HepG2 (cell line): ENCODE results near the gene DDX24. TPM values are rescaled to one million over a fixed set of nuclear protein-coding genes. Genes with fewer than 3 reads are reported as not detected.

Experiments used
- ATAC-seq: fragments of 200-7000 bp; cut with Tn5 transposase; 3 replicates; pipeline ENCODE4 v1.9.1; 2020; ENCODE audit warnings: mild to moderate bottlenecking, moderate library complexity
- BruUV-seq: library from RNA; stranded (reverse); fragments of 400-500 nt; replicated peaks from 2 replicates; lab custom pipeline; 2021; lab: Mats Ljungman, UMichigan
- CTCF ChIA-PET: fragments of 300-600 bp; formaldehyde crosslinking; extraction: SDS; loops from one replicate; lab custom pipeline; 2021; ENCODE audit warnings: low total read pairs, inconsistent platforms, low intra/inter-chr PET ratio; lab: Yijun Ruan, JAX
- POLR2A ChIA-PET: fragments of 350-600 bp; sonication (Branson Sonifier 250); formaldehyde crosslinking; loops from one replicate; lab custom pipeline; 2020; ENCODE audit warnings: antibody characterized with exemption, inconsistent platforms; lab: Yijun Ruan, JAX
- DNase-seq: peaks from one replicate; pipeline ENCODE4 v3.0.0-alpha.2; 2015; ENCODE audit warnings: low spot score
- FAIRE-seq: peaks from 3 replicates; lab custom pipeline; 2011; peaks lifted over from hg19 to GRCh38; lab: Jason Lieb, UNC
- H2AFZ ChIP-seq: one replicate; pipeline ENCODE4 v1.6.1; 2011; ENCODE audit warnings: low read length, inconsistent platforms
- H3K27ac ChIP-seq: fragments of 300-600 bp; 3 replicates; pipeline ENCODE4 v1.8.0; 2011; ENCODE audit warnings: mixed run types, mild to moderate bottlenecking, mixed read lengths, low read length, inconsistent platforms; ENCODE audit not compliant: insufficient read depth; ENCODE audit errors: extremely low read length
- H3K27me3 ChIP-seq, 2 experiments: fragments of 200-600 bp in 1 of 2; 2 replicates in 1 of 2; 3 replicates in 1 of 2; pipeline versions ENCODE4 v1.6.0 to v1.8.0; 2011; ENCODE audit warnings: low read length in 2 of 2, mild to moderate bottlenecking in 2 of 2, moderate library complexity in 2 of 2, inconsistent platforms in 1 of 2; ENCODE audit not compliant: insufficient read depth in 2 of 2, control insufficient read depth in 1 of 2
- H3K36me3 ChIP-seq, 2 experiments: fragments of 200-600 bp in 1 of 2; replicated peaks in 1 of 2; 2 replicates in 1 of 2; 3 replicates in 1 of 2; pipeline versions ENCODE4 v1.5.1 to v1.8.0; 2011; ENCODE audit warnings: low read length in 2 of 2, inconsistent platforms in 1 of 2; ENCODE audit not compliant: insufficient read depth in 2 of 2, control insufficient read depth in 1 of 2
- H3K4me1 ChIP-seq: 2 replicates; pipeline ENCODE4 v1.5.1; 2012; ENCODE audit warnings: low read length, inconsistent platforms; ENCODE audit not compliant: insufficient read depth
- H3K4me2 ChIP-seq: 2 replicates; pipeline ENCODE4 v1.6.0; 2011; ENCODE audit warnings: low read depth, low read length, inconsistent platforms
- H3K4me3 ChIP-seq, 3 experiments: fragments of 200-600 bp in 1 of 3; sonication (generic), shearing (Covaris generic) in 1 of 3; replicated peaks in 1 of 3; 2 replicates each; pipeline ENCODE4 v1.5.1; 2011 to 2016; ENCODE audit warnings: low read length in 3 of 3, inconsistent platforms in 2 of 3, low read depth in 2 of 3, mild to moderate bottlenecking in 2 of 3, control low read depth in 1 of 3, mixed read lengths in 1 of 3; ENCODE audit not compliant: insufficient read depth in 1 of 3
- H3K79me2 ChIP-seq: one replicate; pipeline ENCODE4 v1.6.1; 2011; ENCODE audit warnings: low read length, inconsistent platforms; ENCODE audit not compliant: insufficient read depth
- H3K9ac ChIP-seq: 2 replicates; pipeline ENCODE4 v1.6.0; 2011; ENCODE audit warnings: mild to moderate bottlenecking, low read depth, low read length, inconsistent platforms; ENCODE audit not compliant: insufficient read depth
- H3K9me3 ChIP-seq: 2 replicates; pipeline ENCODE4 v1.5.1; 2012; ENCODE audit warnings: mild to moderate bottlenecking, low read length
- H4K20me1 ChIP-seq: 2 replicates; pipeline ENCODE4 v1.6.0; 2011; ENCODE audit warnings: inconsistent platforms, mild to moderate bottlenecking, low read length, moderate library complexity; ENCODE audit not compliant: insufficient read depth
- ARNT ChIP-seq: fragments of 450-650 bp; IDR thresholded peaks from 2 replicates; pipeline ENCODE4 v1.6.1; 2017
- ATRX ChIP-seq: sonication (generic); formaldehyde crosslinking; IDR thresholded peaks from 2 replicates; pipeline ENCODE4 v1.4.0; 2020; ENCODE audit warnings: missing genetic modification reagents, borderline replicate concordance
- FOXC1 ChIP-seq: sonication (generic); formaldehyde crosslinking; IDR thresholded peaks from 2 replicates; pipeline ENCODE4 v1.8.0; 2022; ENCODE audit warnings: mild to moderate bottlenecking, missing genetic modification reagents, borderline replicate concordance
- IRF9 ChIP-seq: sonication (generic); formaldehyde crosslinking; IDR thresholded peaks from 2 replicates; pipeline ENCODE4 v1.8.0; 2022; ENCODE audit warnings: missing genetic modification reagents, mild to moderate bottlenecking, borderline replicate concordance
- MNT ChIP-seq: fragments of 450-650 bp; IDR thresholded peaks from 2 replicates; pipeline ENCODE4 v1.6.1; 2016
- MTF1 ChIP-seq: sonication (generic); formaldehyde crosslinking; IDR thresholded peaks from 2 replicates; pipeline ENCODE4 v1.5.0; 2020; ENCODE audit warnings: missing genetic modification reagents
- NCOA2 ChIP-seq: sonication (generic); formaldehyde crosslinking; IDR thresholded peaks from 2 replicates; pipeline ENCODE4 v1.8.0; 2022; ENCODE audit warnings: inconsistent platforms
- PTBP1 ChIP-seq: fragments of 200-400 bp; formaldehyde crosslinking; IDR thresholded peaks from 2 replicates; pipeline ENCODE4 v1.6.1; 2018; ENCODE audit warnings: low read length, low read depth; ENCODE audit not compliant: poor library complexity, severe bottlenecking
- RNF219 ChIP-seq: sonication (generic); formaldehyde crosslinking; IDR thresholded peaks from 2 replicates; pipeline ENCODE4 v1.5.0; 2020; ENCODE audit warnings: mild to moderate bottlenecking, missing genetic modification reagents
- TAF1 ChIP-seq: sonication (generic); formaldehyde crosslinking; IDR thresholded peaks from 2 replicates; pipeline ENCODE4 v1.4.0; 2020; ENCODE audit warnings: missing genetic modification reagents
- TEAD2 ChIP-seq: sonication (generic); formaldehyde crosslinking; IDR thresholded peaks from 2 replicates; pipeline ENCODE4 v1.9.0; 2021; ENCODE audit warnings: missing genetic modification reagents
- U2AF1 ChIP-seq: fragments of 200-400 bp; formaldehyde crosslinking; optimal IDR thresholded peaks from 2 replicates; pipeline ENCODE3; 2017; ENCODE audit warnings: mild to moderate bottlenecking, low read depth, low read length
- ZBTB1 ChIP-seq: sonication (generic); formaldehyde crosslinking; IDR thresholded peaks from 2 replicates; pipeline ENCODE4 v1.4.0; 2020; ENCODE audit warnings: missing genetic modification reagents, borderline replicate concordance
- ZBTB20 ChIP-seq: sonication (generic); formaldehyde crosslinking; IDR thresholded peaks from 2 replicates; pipeline ENCODE4 v1.8.1; 2023; ENCODE audit warnings: missing genetic modification reagents, low read depth, mild to moderate bottlenecking, borderline replicate concordance
- ZNF224 ChIP-seq: sonication (generic); formaldehyde crosslinking; IDR thresholded peaks from 2 replicates; pipeline ENCODE4 v1.5.0; 2020; ENCODE audit warnings: mild to moderate bottlenecking, missing genetic modification reagents
- ZNF660 ChIP-seq: sonication (generic); formaldehyde crosslinking; IDR thresholded peaks from 2 replicates; pipeline ENCODE4 v1.5.1; 2020; ENCODE audit warnings: mild to moderate bottlenecking, low read depth, missing genetic modification reagents, borderline replicate concordance
- ZNF713 ChIP-seq: sonication (generic); formaldehyde crosslinking; IDR thresholded peaks from 2 replicates; pipeline ENCODE4 v1.4.0; 2020; ENCODE audit warnings: mild to moderate bottlenecking, missing genetic modification reagents
- ZNF724P ChIP-seq: sonication (generic); formaldehyde crosslinking; IDR thresholded peaks from 2 replicates; pipeline ENCODE4 v1.8.0; 2022; ENCODE audit warnings: missing genetic modification reagents, borderline replicate concordance
- ZNF761 ChIP-seq: sonication (generic); formaldehyde crosslinking; conservative IDR thresholded peaks from 2 replicates; pipeline ENCODE4 v1.4.0; 2020; ENCODE audit warnings: mild to moderate bottlenecking, missing genetic modification reagents
- ZNF839 ChIP-seq: sonication (generic); formaldehyde crosslinking; IDR thresholded peaks from 2 replicates; pipeline ENCODE4 v1.4.0; 2020; ENCODE audit warnings: missing genetic modification reagents, mild to moderate bottlenecking, borderline replicate concordance
- ZSCAN21 ChIP-seq: sonication (generic); formaldehyde crosslinking; IDR thresholded peaks from 2 replicates; pipeline ENCODE4 v1.8.0; 2022; ENCODE audit warnings: mild to moderate bottlenecking, missing genetic modification reagents, moderate library complexity, borderline replicate concordance
- WGBS: methylation state at CpG from one replicate; pipeline ENCODE4 v1.1.6; 2017; ENCODE audit warnings: low lambda C conversion rate; 5-methylcytosine and 5-hydroxymethylcytosine counted together
- in situ Hi-C: cut with HindIII; loops from 2 replicates; pipeline ENCODE4 v1.10.0; 2017; ENCODE audit warnings: low pct_unique_long_range_greater_than_20kb; ENCODE audit not compliant: extremely low pct_ligation_motif_present
- intact Hi-C: fragments of 100-400 bp; cut with micrococcal nuclease; formaldehyde crosslinking; loops from one replicate; pipeline ENCODE4 v1.10.0; 2022; ENCODE audit not compliant: unreplicated experiment
- polyA plus RNA-seq, 8 experiments: library from polyadenylated mRNA; depleted of rRNA in 3 of 8; stranded (reverse) in 7 of 8; unstranded in 1 of 8; fragments of >200 nt; fragmentation: Illumina TruSeq in 4 of 8; extraction: Trizol in 4 of 8; gene quantifications; 2 replicates each; pipeline versions ENCODE4 v1.2.1 to v1.2.3, GENCODE V29; 2011 to 2016; ENCODE audit warnings: low read depth in 4 of 8, missing spikeins in 1 of 8, mixed read lengths in 1 of 8; ENCODE audit not compliant: insufficient read depth in 1 of 8
- total RNA-seq, 5 experiments: library from RNA; depleted of rRNA; stranded (reverse); fragments of >200 nt; fragmentation: Illumina TruSeq; extraction: Trizol; gene quantifications; 2 replicates each; pipeline ENCODE4 v1.2.3, GENCODE V29; 2016; ENCODE audit warnings: low read depth in 1 of 5

Gene DDX24
- total and polyA plus RNA-seq, 2 of the 13 experiments (the other 11 are each of a cell fraction or from before 2014, with no cell fraction given): 67.3 to 149 TPM

GRCh38 chr14:94052662-94053061 is 28.3 kb downstream of the DDX24 start (continued):
- no peak for TF ChIP-seq NCOA2 (CRISPR knock-in tag)
- TF ChIP-seq FOXC1 (CRISPR knock-in tag): no peak
- TF ChIP-seq MNT: no peak
- TF ChIP-seq U2AF1: no peak

- ChIA-PET POLR2A (no interaction called here), CTCF (interaction anchor here (1.9 kb wide), 1 partner anchor 84 kb away, joined by 12 read pairs; no protein-coding TSS in a partner anchor)
- intact Hi-C loops (no loop called here), in situ Hi-C loops (loop anchor here (10.0 kb wide), 1 partner anchor 253 kb away; no protein-coding TSS in a partner anchor)
- Histone ChIP-seq H4K20me1 (no peaks in the 10 kb centered on the region), H2AFZ (no peak overlapping the region), H3K27me3 (no peaks in the 10 kb centered on the region), H3K4me3 (no peak overlapping the region), H3K27ac (no peak overlapping the region), H3K36me3 (peaks cover 36 to 96% of the 10 kb centered on the region in 2 experiments), H3K4me2 (no peak overlapping the region), H3K79me2 (peaks cover 1% of the 10 kb centered on the region), H3K9me3 (no peaks in the 10 kb centered on the region), H3K4me1 (peaks cover 4% of the 10 kb centered on the region), H3K9ac (no peak overlapping the region)
- ATAC-seq (no peak), DNase-seq (no peak), FAIRE-seq (no peak)
- BruUV-seq: no TSS peak
- 88% methylated on average over 1 of the region's 1 CpG for WGBS
- TF ChIP-seq MTF1 (CRISPR knock-in tag) (no peak), ZBTB20 (CRISPR knock-in tag) (no peak), ZNF839 (CRISPR knock-in tag) (no peak), PTBP1 (no peak), TEAD2 (no peak), ZNF660 (CRISPR knock-in tag) (no peak), ZNF224 (CRISPR knock-in tag) (no peak), IRF9 (CRISPR knock-in tag) (no peak), ZNF724P (CRISPR knock-in tag) (no peak), ATRX (CRISPR knock-in tag) (no peak), FOXC1 (CRISPR knock-in tag) (no peak), ZNF713 (CRISPR knock-in tag) (no peak), ZSCAN21 (CRISPR knock-in tag) (no peak), ZBTB1 (CRISPR knock-in tag) (no peak), ARNT (no peak), RNF219 (CRISPR knock-in tag) (no peak), ZNF761 (CRISPR knock-in tag) (no peak), TAF1 (no peak)
Observed at GRCh38 chr14:94052199-94052598, 28.8 kb downstream of the DDX24 start.
